Measurements from ENCODE around the gene PSMB2. TPM values are rescaled to one million over a fixed set of nuclear protein-coding genes. Genes with fewer than 3 reads are reported as not detected.

PSMB2 gene
- total RNA-seq, 1 experiment from 2014 or later, result 47.5 TPM

DNA sequence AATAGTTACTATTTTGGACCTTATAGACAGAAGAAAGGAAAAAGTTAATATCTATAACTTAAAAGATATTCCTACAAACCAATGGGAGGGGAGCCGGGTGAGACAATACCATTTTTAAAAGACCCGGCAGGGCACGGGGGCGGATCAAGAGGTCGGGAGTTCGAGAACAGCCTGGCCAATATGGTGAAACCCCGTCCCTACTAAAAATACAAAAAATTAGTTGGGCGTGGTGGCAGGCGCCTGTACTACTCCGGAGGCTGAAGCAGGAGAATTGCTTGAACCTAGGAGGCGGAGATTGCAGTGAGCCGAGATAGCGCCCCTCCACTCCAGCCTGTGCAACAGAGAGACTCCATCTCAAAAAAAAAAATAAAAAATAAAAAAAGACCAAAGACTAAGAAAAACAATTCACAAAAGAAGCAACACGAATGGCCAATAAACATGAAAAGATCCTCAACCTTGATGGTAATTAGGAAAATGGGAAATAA, 1.2 kb upstream of the PSMB2 start:
- DNase-seq (ENCODE audit: low read depth), result no peak

DNA sequence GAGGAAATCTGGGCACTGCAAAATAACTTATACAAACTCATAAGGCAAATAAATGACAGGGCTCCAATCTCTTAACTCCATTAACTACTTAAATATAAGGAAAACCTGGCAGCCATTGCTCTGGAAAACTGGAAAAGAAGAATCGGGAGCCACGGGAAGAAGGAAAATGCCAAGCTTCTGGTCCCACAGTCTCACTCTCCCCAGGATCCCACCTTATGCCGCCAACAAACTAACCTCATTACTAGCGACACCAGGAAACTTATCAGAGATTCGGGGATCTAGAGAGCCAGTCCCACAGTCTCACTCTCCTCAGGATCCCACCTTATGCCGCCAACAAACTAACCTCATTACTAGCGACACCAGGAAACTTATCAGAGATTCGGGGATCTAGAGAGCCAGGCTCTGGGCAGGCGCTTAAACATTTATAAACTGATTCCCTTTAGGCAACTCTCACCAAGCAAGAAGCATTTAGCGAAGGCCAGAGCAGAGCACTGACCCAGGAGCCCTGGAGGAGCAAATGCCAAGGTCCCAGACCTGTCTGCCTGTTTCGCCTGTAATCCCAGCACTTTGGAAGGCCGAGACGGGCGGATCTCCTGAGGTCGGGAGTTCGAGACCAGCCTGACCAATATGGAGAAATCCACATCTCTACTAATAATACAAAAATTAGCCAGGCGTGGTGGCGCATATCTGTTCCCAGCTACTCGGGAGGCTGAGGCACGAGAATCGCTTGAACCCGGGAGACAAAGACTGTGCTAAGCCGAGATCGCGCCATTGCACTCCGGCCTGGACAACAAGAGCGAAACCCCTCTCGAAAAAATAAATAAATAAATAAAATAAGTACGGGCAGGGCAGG, 720 bp downstream of the PSMB2 start:
- DNase-seq (ENCODE audit: low read depth), result no peak

DNA sequence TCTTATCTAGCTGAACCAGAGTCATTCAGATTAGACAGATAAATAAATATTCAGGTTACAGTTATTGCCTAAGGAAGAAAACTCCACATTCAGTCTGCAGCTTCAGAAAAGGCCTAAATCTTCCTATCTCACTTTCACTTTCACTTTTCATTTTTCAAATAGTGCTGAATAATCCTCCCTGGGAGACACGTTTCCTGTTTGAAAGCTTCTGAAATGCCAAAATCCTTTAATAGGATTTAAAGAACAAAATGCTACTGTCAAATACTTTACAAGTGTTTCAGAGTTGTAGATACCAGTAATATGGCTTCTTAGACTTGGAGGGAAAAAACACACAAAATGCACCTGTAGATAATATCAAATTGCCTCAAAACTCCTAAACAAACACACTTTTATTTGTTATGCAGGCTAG, 3.9 kb downstream of the PSMB2 start:
- peak; percentile 49 for DNase-seq (ENCODE audit: low read depth)

DNA sequence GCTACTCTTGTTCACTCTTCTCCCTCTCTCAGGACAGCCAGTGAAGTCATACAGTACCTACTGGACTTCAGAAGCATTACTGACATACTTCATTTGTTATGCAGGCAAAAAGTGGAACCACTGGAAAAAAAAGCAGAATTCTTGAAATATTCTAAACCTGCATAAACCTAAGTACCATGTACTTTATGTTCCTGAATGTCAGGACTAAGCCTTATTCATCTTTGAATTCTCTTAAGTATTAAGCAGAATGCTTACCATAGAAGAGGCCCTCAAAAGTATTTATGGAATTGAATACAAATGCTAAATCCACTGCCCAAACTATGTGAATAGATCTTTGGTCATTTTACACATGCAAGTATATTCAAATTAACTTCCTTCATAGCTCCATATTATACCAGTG, 7.8 kb downstream of the PSMB2 start:
- no peak for DNase-seq (ENCODE audit: low read depth)

DNA sequence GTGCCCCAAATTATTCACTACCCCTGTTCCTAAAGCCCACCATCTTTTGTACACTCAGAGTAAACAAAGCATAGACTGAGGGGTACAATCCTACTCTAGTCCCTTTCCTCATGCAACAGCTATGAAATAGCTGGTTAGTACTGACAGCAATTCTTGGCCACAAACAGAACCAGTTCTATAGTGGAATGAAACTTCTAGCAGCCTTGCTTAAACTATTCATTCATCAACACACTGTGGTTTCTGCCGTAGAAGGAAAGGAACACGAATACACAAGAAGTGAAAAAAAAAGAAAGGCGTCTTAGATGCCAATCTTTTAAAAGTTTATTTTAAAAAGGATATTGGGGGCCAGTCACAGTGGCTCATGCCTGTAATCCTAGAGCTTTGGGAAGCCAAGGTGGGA, 9.9 kb downstream of the PSMB2 start:
- DNase-seq (ENCODE audit: low read depth), result no peak

DNA sequence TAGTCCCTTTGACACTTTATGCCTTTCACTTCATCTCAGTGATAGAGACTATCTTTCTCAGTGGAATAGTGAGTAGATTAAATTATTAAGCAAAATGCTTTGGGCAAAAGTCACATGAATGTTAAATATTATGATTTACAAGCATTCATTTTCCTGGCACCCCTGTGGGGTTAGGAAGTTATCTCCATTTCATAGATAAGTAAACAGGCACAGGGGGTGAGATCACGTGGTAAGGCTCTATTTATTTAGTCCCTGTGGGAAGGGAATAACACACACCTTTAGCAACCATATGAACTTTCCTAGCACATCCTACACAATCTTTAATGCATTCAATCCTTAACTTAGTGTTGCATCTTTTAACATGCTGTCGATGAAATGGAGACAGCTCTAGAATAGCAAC, 12.3 kb downstream of the PSMB2 start:
- no peak for DNase-seq (ENCODE audit: low read depth)

DNA sequence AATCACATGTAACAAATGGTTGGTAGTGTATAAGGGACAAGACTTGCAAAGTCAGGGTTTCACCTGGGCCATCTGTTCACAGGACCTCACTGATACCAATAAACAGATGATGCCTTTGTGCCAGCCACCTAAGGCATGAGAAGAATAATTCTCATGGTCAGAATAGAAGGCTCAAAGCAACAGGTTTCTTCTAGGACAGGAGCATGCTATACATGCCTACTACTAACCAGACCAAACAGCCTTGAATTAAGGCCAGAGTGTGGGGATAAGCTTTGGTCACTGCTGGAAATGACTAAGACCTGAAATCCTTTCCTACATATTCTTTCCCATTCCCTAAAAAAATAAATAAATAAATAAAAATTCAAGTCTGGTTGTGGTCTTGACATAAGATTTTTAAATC, 17.5 kb downstream of the PSMB2 start:
- DNase-seq (ENCODE audit: low read depth), result no peak

DNA sequence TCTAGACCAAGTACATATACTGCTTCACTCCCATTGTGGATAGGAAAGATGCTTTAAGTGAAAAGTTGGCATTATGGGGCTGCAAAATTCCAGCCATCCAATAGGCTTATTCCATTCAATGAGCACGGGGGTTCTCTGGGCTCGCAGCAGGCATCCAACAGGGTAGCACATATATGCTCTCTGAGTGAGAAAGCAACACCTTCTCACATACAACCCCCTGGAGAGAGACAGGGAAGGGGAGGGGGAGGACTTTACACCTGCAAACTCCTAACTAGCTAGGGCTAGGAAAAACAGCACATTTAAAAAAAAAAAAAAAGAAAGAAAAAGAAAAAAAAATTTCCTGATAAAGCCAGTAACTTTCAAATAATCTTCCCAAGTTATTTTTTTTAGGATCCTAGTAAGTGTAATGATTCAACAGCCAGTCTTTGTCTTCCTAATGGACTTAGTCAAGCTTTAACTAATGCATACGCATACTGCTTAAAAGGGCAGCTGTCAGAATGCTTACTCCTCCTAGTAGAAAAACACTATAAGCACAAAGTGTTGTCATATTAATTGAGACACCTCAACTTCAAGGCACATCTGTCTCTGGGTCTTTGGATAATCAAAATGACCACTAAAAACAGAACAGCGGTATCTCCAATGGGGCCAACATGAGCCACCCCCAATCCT, 18.7 kb downstream of the PSMB2 start:
- no peak for DNase-seq (ENCODE audit: low read depth)

DNA sequence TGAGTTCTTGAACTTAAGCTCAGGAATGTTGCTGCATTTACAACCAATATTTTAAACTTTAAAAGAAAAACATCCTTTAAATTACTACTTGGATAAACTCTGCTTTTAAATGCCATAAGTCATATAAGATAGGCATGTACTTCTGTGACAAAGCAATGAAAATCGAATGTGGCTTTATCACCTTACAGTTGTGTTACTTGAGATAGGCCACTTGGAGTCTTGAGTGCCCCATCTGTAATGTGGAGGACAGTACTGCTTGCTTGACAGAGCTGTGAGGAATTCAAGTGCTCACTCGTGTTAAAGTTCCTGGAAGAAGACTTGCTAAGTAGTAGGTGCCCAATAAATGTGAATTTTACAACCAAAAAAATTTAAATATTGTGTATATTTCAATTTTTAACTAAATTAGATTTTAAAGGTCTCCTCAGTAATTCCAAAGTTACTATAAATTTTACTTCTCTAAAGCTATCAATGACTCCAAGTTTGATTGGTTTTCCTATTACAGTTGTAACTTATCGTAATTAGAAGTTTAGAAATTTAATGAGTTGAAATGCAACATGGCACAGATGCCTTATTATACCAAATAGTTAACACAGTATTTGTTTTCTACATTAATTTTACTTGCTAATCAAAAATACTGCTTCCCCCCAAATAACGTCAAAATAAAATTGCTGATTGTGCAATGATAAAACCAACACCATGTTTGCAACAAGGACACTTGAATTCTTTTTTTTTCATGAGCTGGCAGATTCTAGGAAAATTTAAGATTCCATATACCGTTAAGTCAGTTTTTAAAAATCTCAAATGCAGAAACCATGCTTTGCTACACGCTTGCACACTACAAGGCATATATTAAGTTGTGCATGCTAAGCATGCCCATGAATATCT, 21.8 kb downstream of the PSMB2 start:
- no peak for DNase-seq (ENCODE audit: low read depth)

DNA sequence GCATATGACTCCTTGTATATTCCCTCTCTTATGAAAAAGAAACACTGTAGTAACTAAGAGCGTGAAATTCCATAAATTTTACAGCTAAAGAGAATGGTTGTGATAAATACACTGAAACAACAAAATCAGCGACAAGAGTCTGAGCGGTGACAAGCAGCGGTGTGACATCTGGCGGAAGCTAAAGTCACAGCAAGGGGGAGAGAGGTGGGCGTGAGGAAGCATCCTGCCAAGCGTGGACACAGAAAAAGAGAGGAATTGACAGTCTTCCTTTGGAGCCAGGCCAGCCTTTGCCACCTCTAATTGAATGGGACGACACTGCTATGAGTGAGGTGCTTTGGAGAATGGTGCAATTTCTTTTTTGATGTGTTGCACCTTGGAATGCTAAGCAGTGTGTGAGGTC, 25.9 kb downstream of the PSMB2 start:
- DNase-seq (ENCODE audit: low read depth), result no peak

DNA sequence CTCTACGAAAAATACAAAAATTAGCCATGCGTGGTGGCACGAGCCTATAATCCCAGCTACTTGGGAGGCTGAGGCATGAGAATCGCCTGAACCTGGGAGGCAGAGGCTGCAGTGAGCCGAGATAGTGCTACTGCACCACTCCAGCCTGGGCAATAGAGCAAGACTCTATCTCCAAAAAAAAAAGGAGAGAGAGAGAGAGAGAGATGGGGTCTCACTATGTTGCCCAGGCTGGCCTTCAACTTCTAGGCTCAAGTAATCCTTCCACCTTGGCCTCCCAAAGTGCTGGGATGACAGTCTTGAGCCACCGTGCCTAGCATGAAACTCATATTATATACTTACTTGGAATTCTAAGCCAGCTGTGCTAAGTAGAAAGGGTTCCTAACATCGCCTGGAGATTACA, 29.7 kb downstream of the PSMB2 start:
- DNase-seq (ENCODE audit: low read depth), result no peak

DNA sequence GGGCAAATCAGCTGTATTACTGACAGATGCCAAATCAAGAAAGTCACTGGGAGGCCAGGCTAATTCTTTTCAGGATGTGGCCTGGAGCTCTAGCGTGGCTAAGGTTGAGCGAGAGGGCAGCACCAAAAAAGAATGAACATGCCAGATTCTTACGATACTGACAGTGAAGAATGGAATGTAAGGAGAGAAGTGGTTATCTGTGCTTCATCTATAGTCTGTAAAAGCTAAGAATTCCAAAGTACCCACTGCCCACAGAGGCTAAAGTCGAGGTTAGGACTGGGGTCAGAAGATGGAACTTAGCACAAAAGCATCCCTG, 35.5 kb downstream of the PSMB2 start:
- DNase-seq (ENCODE audit: low read depth), result peak; percentile 56

DNA sequence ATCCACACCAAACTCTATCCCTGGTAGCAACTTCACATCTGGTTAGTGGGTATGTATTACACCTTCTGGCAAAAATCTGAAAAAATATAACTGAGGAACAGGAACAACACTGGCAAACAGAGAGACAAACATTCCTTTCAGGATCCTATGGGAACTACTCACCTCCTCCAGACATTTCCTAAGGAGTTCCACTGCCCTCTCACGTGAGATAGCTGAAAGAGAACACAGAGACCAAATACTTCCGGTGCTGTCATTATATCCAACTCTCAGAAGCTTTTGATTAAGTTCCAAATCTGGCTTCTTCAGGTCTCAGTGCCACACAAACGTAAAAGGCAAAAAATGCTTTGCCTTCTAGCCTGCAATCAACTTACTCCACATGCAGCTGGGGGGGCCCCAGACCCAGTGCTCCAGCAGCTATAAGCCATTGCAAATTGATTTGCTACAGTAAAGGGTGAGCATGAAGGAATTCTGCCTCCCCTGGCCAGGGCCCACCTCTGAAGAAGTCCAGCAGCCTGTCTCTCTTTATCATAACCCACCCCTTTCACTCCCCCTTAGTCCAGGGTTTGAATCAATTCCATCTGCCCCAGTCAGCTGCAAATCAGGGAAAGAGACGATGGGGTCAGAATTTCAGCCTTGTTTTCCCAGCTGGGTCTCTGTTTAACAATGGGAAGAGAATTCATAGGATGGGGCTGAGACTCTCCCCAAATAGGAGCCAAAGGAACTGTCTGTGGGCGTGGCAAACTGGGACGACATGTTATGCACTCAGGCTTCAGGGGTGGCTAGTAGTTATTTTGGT, 36.1 kb downstream of the PSMB2 start:
- DNase-seq (ENCODE audit: low read depth), result no peak

DNA sequence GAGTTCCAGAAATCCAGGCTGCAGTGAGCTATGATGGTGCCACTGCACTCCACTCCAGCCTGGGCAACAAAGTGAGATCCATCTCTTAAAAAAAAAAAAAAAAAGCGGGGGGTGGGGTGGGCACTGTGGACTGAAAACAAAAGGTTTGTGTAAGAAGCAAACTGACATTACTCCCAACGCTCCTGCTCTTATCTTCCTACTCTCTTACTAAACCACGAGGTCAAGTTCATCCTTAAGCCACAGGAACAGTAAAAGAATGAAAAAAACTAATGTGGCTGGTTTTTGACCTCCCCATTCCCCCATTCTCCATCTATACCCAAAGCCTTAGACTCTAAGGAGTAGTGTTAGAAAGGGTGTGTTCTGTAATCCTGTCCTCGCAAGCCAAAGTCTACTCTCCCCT, 37.4 kb downstream of the PSMB2 start:
- DNase-seq (ENCODE audit: low read depth), result no peak

DNA sequence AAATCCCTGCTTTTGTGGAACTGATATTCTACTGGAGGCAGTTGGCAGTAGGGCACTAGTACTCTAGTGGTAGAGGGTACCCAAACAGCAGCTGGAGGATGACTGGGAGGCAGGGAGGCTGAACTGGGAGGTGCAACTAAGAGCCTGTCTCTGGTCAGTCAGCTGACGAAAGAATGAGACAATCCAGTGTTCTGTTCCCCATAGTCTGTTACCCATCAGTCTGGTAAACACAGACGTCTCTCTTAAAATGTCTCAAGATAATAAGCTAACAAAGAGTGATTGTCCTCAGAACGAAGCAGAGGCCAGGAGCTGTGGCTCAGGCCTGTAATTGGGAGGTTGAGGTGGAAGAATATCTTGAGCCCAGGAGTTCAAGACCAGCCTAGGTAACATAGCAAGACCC, 37.9 kb downstream of the PSMB2 start:
- no peak for DNase-seq (ENCODE audit: low read depth)

DNA sequence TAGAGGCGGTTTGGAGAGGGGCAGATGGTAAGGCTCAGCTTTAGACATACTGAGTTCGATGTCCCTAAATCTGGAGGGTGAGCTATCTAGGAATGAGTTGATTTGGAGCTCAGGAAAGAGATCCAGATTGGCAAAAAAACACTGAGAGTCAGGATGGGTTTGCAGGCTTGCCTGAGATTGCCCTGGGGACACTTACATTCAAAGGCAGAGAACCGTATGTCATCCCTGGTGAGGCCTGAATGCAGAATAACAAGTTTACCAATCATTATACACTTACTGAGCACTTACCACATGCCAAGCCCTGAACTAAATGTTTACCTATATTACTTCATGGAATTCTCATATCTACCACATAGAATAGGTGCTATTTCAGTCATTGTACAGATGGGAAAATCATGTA, 40.7 kb downstream of the PSMB2 start:
- no peak for DNase-seq (ENCODE audit: low read depth)

DNA sequence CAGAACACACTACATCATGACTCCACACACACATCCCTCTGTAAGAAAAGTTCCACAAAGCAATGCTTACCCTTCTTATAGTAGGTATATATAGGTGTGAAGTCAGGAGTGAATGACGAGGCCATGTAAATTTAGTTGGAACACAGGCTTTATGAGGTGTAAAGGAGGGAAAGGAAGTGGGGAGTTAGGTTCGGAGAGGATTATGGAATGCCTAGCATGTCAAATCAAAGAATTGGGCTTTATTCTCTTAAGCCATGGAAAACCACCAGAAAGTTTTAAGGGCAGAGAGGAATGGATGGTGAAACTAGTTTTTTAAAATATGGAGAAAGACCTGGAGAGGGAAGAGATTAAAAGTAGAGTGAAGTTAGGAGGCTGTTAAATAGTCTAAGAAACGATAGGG, 41.9 kb downstream of the PSMB2 start:
- no peak for DNase-seq (ENCODE audit: low read depth)

DNA sequence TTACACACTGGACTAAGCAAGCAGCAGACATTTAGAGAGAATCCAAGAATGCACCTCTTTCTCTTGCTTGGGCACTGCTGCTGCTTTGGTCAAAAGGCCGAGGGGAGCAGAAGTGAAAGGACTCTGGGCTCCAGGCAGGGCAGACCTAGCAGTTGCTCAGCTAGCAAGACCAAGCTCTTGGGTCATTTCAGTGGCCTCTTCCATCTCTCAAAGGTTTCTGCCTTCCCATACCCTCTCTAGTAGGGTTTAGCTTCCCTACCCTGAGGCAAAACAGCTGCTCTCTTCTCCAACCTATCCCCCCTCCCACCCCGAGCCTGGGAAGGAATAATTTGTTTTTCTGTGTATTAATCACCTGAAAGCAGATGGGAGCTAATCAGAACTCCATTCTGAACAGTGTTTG, 42.4 kb downstream of the PSMB2 start:
- DNase-seq (ENCODE audit: low read depth), result no peak

DNA sequence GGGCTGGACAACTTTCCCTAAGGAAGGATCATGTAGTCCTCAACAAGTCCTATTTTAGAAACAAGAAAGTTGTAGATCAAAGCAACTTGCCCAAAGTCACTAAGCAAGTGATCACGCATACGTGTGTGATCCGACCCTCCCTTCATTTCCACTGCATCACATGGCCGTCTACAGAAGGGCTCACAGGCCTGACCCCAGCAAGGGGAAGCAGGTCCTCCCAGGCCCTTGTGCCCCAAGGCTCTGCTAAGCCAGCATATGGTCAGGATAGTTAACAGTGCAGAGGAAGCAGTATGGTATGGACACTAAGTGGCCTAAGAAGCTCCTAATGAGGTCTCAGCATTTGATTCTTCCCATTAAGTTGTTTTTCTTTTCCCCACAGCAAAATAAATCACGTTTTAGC, 43.5 kb downstream of the PSMB2 start:
- DNase-seq (ENCODE audit: low read depth), result no peak

DNA sequence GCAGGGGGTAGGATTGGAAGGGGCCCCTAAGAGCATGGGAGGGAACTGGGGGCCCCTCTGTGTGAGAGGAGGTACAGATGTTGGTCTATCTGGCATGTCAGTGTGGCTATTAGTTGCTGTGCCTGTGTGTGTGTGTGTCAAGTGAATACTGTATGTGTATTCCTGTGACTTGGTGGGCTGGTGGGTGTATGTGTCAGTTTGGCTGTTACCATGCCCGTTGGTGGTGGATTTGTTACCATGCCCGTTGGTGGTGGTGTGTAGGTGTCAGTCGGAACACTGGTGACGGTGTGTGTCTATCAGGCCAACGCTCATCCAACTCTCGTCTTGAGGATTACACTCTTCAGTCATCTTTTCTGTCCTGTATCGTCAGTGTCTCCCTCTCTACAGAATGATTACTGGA, 45.6 kb downstream of the PSMB2 start:
- DNase-seq (ENCODE audit: low read depth), result no peak

DNA sequence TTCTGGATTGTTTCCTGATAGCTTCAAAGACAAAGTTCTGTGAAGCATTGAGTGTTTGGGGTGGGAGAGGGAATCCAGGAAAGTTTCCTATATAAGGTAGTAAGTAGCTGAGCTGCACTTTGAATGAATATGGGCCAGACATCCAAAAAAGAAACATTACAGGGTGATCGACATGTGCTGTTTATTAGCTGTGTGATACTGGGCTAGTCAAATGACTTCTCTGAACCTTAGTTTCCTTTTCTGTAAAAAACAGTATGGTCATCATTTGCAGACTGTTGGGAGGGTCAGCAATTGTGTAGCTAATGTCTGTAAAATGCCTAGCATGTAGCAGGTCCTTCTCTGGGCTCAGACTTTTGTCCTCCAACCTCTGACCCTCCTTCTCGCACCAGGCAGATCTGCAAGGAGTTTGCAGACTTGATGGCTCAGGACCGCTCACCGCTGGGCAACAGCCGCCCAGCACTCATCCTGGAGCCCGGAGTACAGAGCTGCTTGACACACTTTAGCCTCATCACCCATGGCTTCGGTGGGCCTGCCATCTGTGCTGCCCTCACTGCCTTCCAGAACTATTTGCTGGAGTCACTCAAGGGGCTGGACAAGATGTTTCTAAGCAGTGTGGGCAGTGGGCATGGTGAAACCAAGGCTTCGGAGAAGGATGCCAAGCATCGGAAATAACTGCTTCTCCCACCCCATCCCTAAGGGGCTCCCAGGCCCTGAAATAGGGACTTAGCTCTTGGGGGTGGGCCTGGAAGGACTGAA, 47.1 kb downstream of the PSMB2 start:
- no peak for DNase-seq (ENCODE audit: low read depth)
